Measurements from ENCODE around the gene AGBL4. TPM values are rescaled to one million over a fixed set of nuclear protein-coding genes. Genes with fewer than 3 reads are reported as not detected.

Gene AGBL4
- total and polyA plus RNA-seq, 7 experiments from 2014 or later, result 0.27 TPM; not detected in 6

DNA sequence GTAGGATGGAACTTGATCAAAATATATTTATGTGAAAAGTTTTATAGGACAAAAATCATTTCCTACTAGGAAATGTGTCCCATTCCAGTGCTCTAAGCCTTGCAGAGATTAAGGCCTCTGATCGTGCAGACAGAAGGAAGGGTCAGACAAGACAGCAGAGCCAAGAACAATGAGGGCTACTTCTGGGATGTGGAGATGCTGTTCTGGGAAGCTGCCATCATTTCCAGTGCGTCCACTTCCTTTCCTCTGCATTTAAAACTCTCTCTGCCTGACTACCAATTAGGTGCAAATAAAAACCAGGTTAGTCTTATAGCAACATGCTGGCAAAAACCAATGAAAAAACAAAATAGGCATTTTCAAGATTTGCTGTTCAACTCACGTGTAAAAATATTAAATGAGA lies 1283.1 kb downstream of the AGBL4 start:
- Histone ChIP-seq H3K4me3 (ENCODE audit: low read length) (no peak overlapping the region), H3K36me3 (ENCODE audit: control insufficient read depth in 2 of 3, insufficient read depth in 3 of 3, low read length in 3 of 3) (peaks cover 0 to 63% (median 0%) of the 10 kb centered on the region in 3 experiments), H3K4me1 (ENCODE audit: control insufficient read depth in 2 of 2, insufficient read depth in 2 of 2, low read length in 2 of 2) (no peaks in the 10 kb centered on the region), H3K9me3 (ENCODE audit: control insufficient read depth in 2 of 3, low read length in 3 of 3) (no peaks in the 10 kb centered on the region), H3K27me3 (ENCODE audit: control insufficient read depth in 2 of 2, insufficient read depth in 2 of 2, low read length in 2 of 2) (no peaks in the 10 kb centered on the region), H3K27ac (ENCODE audit: low read depth, low read length) (no peak overlapping the region)
- ChIA-PET POLR2A (no interaction called here), CTCF (no interaction called here)
- Mint-ChIP-seq H3K27ac (no peak overlapping the region), H3K4me3 (no peak overlapping the region), H3K4me1 (peaks cover 0 to 10% (median 2%) of the 10 kb centered on the region in 7 donors), H3K9me3 (no peaks in the 10 kb centered on the region), H3K36me3 (peaks cover 11 to 72% (median 54%) of the 10 kb centered on the region in 5 donors), H3K27me3 (no peaks in the 10 kb centered on the region)
- ATAC-seq (no peak), DNase-seq (no peak)
- intact Hi-C loops (cut with micrococcal nuclease), result no loop called here

DNA sequence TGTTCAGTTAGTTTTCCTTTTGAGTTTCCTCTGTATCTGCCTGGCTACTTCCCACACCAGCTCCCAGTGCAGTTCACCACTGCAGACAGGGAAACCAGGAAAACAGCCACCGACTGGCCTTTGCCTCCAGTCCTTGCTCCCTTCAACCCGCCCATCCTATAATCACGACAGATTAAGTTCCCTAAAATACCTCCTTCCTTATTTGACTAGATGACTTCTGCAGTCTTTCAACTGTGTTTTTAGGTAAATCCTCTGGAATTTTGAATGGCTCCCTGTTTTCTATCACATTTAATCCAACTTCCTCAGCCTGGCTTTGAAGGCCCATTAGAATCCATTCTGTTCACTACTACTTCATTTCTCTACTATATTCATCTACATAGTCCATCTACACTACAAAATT lies 1284.7 kb downstream of the AGBL4 start:
- Mint-ChIP-seq H3K9me3 (no peaks in the 10 kb centered on the region), H3K27me3 (no peaks in the 10 kb centered on the region), H3K27ac (peak overlapping the region in 1 of 9 donors; percentile 56), H3K4me3 (no peak overlapping the region), H3K36me3 (peaks cover 15 to 59% (median 48%) of the 10 kb centered on the region in 5 donors), H3K4me1 (peaks cover 0 to 10% (median 0%) of the 10 kb centered on the region in 7 donors)
- Histone ChIP-seq H3K4me3 (ENCODE audit: low read length) (no peak overlapping the region), H3K36me3 (ENCODE audit: control insufficient read depth in 2 of 3, insufficient read depth in 3 of 3, low read length in 3 of 3) (peaks cover 0 to 71% (median 0%) of the 10 kb centered on the region in 3 experiments), H3K9me3 (ENCODE audit: control insufficient read depth in 2 of 3, low read length in 3 of 3) (no peaks in the 10 kb centered on the region), H3K4me1 (ENCODE audit: control insufficient read depth in 2 of 2, insufficient read depth in 2 of 2, low read length in 2 of 2) (no peaks in the 10 kb centered on the region), H3K27ac (ENCODE audit: low read depth, low read length) (no peak overlapping the region), H3K27me3 (ENCODE audit: control insufficient read depth in 2 of 2, insufficient read depth in 2 of 2, low read length in 2 of 2) (no peaks in the 10 kb centered on the region)
- DNase-seq (no peak), ATAC-seq (no peak)
- CTCF ChIA-PET, result no interaction called here
- POLR2A ChIA-PET, result no interaction called here
- intact Hi-C loops (cut with micrococcal nuclease), result no loop called here

DNA sequence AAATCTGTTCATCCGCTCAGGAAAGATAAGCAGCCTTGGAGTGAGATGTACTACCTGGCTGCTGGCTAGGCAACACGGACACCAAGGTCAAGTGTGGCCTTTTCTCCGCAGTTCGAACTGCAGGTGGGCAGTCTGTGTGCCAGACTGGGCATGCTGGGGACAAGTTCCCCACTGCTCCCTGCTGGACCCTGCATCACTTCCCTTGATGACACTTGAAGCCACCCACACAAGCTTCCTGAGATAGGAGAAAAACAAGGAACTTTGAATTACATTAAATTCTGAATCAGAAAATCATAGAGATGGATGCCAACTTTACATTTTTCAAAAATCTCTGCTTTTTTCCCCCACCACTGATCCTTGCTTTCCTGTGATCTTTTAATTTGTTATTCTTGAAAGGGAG lies 1285.4 kb downstream of the AGBL4 start:
- Mint-ChIP-seq H3K4me1 (peaks cover 0 to 10% (median 0%) of the 10 kb centered on the region in 7 donors), H3K36me3 (peaks cover 15 to 57% (median 48%) of the 10 kb centered on the region in 5 donors), H3K9me3 (no peaks in the 10 kb centered on the region), H3K27ac (no peak overlapping the region), H3K27me3 (no peaks in the 10 kb centered on the region), H3K4me3 (no peak overlapping the region)
- no peak overlapping the region for H3K4me3 ChIP-seq (ENCODE audit: low read length)
- ATAC-seq (no peak), DNase-seq (no peak)
- intact Hi-C loops (cut with micrococcal nuclease), result no loop called here
- H3K9me3 ChIP-seq (ENCODE audit: control insufficient read depth in 2 of 3, low read length in 3 of 3), result no peaks in the 10 kb centered on the region
- H3K4me1 ChIP-seq (ENCODE audit: control insufficient read depth in 2 of 2, insufficient read depth in 2 of 2, low read length in 2 of 2), result no peaks in the 10 kb centered on the region
- CTCF ChIA-PET, result no interaction called here
- H3K27ac ChIP-seq (ENCODE audit: low read depth, low read length), result no peak overlapping the region
- no peaks in the 10 kb centered on the region for H3K27me3 ChIP-seq (ENCODE audit: control insufficient read depth in 2 of 2, insufficient read depth in 2 of 2, low read length in 2 of 2)
- POLR2A ChIA-PET, result no interaction called here
- peaks cover 0 to 74% (median 0%) of the 10 kb centered on the region in 3 experiments for H3K36me3 ChIP-seq (ENCODE audit: control insufficient read depth in 2 of 3, insufficient read depth in 3 of 3, low read length in 3 of 3)

DNA sequence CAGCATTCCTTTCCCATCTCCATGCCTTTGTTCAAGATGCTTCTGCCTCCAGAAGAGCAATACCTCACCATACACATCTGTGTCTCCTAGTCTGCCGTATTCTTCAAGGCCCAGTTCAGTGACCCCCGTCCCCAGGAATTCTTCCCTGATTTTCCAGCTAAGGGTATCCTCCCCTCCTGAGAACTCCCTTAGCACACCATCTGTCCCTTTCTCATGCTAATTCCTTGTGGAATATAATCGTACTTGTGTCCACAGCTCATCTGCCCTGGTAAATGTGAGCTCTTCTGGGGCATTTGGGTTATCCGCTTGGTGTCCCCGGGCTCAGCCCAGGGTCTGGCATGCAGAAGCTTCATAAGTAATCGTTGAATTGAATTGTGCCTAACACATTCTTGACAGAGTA lies 1288.0 kb downstream of the AGBL4 start:
- ChIA-PET POLR2A (no interaction called here), CTCF (no interaction called here)
- H3K4me3 ChIP-seq (ENCODE audit: low read length), result no peak overlapping the region
- Mint-ChIP-seq H3K4me3 (no peak overlapping the region), H3K27me3 (no peaks in the 10 kb centered on the region), H3K9me3 (no peaks in the 10 kb centered on the region), H3K36me3 (peaks cover 15 to 43% (median 32%) of the 10 kb centered on the region in 5 donors), H3K27ac (peak overlapping the region in 1 of 9 donors; percentile 33), H3K4me1 (peaks cover 0 to 10% (median 0%) of the 10 kb centered on the region in 7 donors)
- no peaks in the 10 kb centered on the region for H3K9me3 ChIP-seq (ENCODE audit: control insufficient read depth in 2 of 3, low read length in 3 of 3)
- H3K4me1 ChIP-seq (ENCODE audit: control insufficient read depth in 2 of 2, insufficient read depth in 2 of 2, low read length in 2 of 2), result no peaks in the 10 kb centered on the region
- DNase-seq, result no peak
- ATAC-seq, result no peak
- H3K36me3 ChIP-seq (ENCODE audit: control insufficient read depth in 2 of 3, insufficient read depth in 3 of 3, low read length in 3 of 3), result peaks cover 0 to 76% (median 0%) of the 10 kb centered on the region in 3 experiments
- no peaks in the 10 kb centered on the region for H3K27me3 ChIP-seq (ENCODE audit: control insufficient read depth in 2 of 2, insufficient read depth in 2 of 2, low read length in 2 of 2)
- H3K27ac ChIP-seq (ENCODE audit: low read depth, low read length), result no peak overlapping the region
- intact Hi-C loops (cut with micrococcal nuclease), result no loop called here

DNA sequence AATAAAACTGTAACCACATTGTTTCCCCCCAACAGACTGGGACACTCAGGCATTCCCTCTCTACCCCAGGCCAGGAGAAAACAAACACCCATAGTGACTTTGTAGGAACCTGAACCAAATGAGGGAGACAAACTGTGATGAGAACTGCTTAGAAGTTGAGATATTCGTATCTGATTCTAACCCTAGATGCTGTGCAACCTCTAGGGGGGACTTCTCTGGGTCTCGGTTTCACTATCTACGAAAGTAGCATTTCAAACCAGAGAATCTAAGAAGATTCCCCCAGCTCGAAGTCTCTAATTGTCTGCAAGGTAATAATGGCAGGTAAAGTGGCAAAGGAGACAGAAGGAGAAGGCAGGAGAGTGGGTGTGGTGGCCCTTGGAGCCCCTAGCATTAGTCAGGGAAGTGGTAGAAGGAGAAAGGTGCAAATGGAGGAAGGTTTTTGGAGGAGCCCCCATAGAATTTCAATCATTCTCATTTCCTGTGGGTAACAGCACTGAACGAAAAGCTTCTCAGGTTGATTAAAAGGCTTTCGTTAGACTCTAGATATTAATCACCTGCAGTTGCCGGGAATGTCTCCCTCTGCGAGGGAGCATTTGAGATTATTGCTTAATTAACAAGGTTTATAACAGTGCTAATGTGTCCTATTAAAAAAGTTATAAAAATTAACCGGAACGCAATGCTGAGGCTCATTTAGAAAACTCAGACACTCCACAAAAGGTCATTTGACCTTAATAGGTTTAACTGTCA lies 1293.4 kb downstream of the AGBL4 start:
- Mint-ChIP-seq H3K9me3 (no peaks in the 10 kb centered on the region), H3K27ac (no peak overlapping the region), H3K4me3 (no peak overlapping the region), H3K4me1 (peaks cover 0 to 7% (median 2%) of the 10 kb centered on the region in 7 donors), H3K27me3 (no peaks in the 10 kb centered on the region), H3K36me3 (peaks cover 12 to 36% (median 12%) of the 10 kb centered on the region in 5 donors)
- Histone ChIP-seq H3K4me3 (ENCODE audit: low read length) (no peak overlapping the region), H3K4me1 (ENCODE audit: control insufficient read depth in 2 of 2, insufficient read depth in 2 of 2, low read length in 2 of 2) (no peaks in the 10 kb centered on the region), H3K27me3 (ENCODE audit: control insufficient read depth in 2 of 2, insufficient read depth in 2 of 2, low read length in 2 of 2) (no peaks in the 10 kb centered on the region), H3K9me3 (ENCODE audit: control insufficient read depth in 2 of 3, low read length in 3 of 3) (no peaks in the 10 kb centered on the region), H3K27ac (ENCODE audit: low read depth, low read length) (no peak overlapping the region), H3K36me3 (ENCODE audit: control insufficient read depth in 2 of 3, insufficient read depth in 3 of 3, low read length in 3 of 3) (peaks cover 0 to 50% (median 4%) of the 10 kb centered on the region in 3 experiments)
- no peak for DNase-seq
- ATAC-seq, result no peak
- intact Hi-C loops (cut with micrococcal nuclease), result no loop called here
- ChIA-PET POLR2A (interaction anchor here (0.6 kb wide), 1 partner anchor 30 kb away, joined by 3 read pairs; no protein-coding TSS in a partner anchor), CTCF (interaction anchor here (0.7 kb wide), 1 partner anchor 702 kb away, joined by 3 read pairs; no protein-coding TSS in a partner anchor)

DNA sequence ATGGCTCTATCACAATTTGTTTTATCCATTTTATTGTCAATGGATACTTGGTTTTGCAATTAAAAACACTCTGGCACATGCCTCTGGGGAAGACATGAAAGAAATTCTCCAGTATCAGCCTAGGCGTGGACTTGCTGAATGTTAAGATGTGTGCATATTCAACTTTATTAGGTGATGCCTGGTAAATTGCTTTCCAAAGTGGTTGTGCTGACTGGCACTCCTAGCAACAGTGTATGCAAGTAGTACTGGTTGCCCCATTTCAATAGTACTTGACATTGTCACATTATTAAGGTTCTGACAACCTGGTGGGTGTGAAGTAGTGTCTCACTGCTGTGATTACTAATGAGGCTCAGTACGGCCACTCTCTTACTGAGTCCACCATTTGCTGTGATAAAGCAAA lies 1295.2 kb downstream of the AGBL4 start:
- H3K9me3 Mint-ChIP-seq, result no peaks in the 10 kb centered on the region
- intact Hi-C loops (cut with micrococcal nuclease), result no loop called here
- peaks cover 4 to 26% (median 7%) of the 10 kb centered on the region in 5 donors for H3K36me3 Mint-ChIP-seq
- Histone ChIP-seq H3K27me3 (ENCODE audit: control insufficient read depth in 2 of 2, insufficient read depth in 2 of 2, low read length in 2 of 2) (no peaks in the 10 kb centered on the region), H3K4me1 (ENCODE audit: control insufficient read depth in 2 of 2, insufficient read depth in 2 of 2, low read length in 2 of 2) (no peaks in the 10 kb centered on the region), H3K9me3 (ENCODE audit: control insufficient read depth in 2 of 3, low read length in 3 of 3) (no peaks in the 10 kb centered on the region), H3K4me3 (ENCODE audit: low read length) (no peak overlapping the region), H3K36me3 (ENCODE audit: control insufficient read depth in 2 of 3, insufficient read depth in 3 of 3, low read length in 3 of 3) (peaks cover 0 to 32% (median 4%) of the 10 kb centered on the region in 3 experiments), H3K27ac (ENCODE audit: low read depth, low read length) (no peak overlapping the region)
- H3K27ac Mint-ChIP-seq, result no peak overlapping the region
- no peak overlapping the region for H3K4me3 Mint-ChIP-seq
- peaks cover 0 to 2% (median 0%) of the 10 kb centered on the region in 5 donors for H3K27me3 Mint-ChIP-seq
- ChIA-PET POLR2A (no interaction called here), CTCF (no interaction called here)
- peaks cover 0 to 7% (median 3%) of the 10 kb centered on the region in 7 donors for H3K4me1 Mint-ChIP-seq
- no peak for DNase-seq
- no peak for ATAC-seq

Data from naive thymus-derived CD4-positive, alpha-beta T cell (primary cell).